PFSK-1 (cell line): ENCODE data around the gene PCP2.

ENCODE experiments used
- POLR2AphosphoS5 ChIP-seq: IDR thresholded peaks from 2 replicates; pipeline ENCODE4 v1.6.1; 2012; ENCODE audit warnings: low read depth, mild to moderate bottlenecking, control low read depth, low read length, moderate library complexity
- REST ChIP-seq, 2 experiments: IDR thresholded peaks; 2 replicates each; pipeline versions ENCODE4 v1.6.1 to v1.8.0; 2011 to 2012; ENCODE audit warnings: low read depth in 2 of 2, low read length in 2 of 2, control low read depth in 1 of 2, inconsistent platforms in 1 of 2, mild to moderate bottlenecking in 1 of 2, moderate library complexity in 1 of 2; ENCODE audit not compliant: insufficient read depth in 1 of 2
- SIN3A ChIP-seq: IDR thresholded peaks from 2 replicates; pipeline ENCODE4 v1.6.1; 2012; ENCODE audit warnings: mild to moderate bottlenecking, low read length, moderate library complexity, borderline replicate concordance; ENCODE audit not compliant: insufficient read depth
- TAF1 ChIP-seq: IDR thresholded peaks from 2 replicates; pipeline ENCODE4 v1.6.1; 2012; ENCODE audit warnings: low read length, control low read depth, borderline replicate concordance; ENCODE audit not compliant: insufficient read depth

GRCh38 chr19:7632340-7633203 lies 947 bp downstream of the PCP2 start:
- TF ChIP-seq SIN3A (no peak), REST (IDR thresholded peaks at IDR 0.05; ENCODE audit: insufficient read depth in 1 of 2, low read depth in 2 of 2, low read length in 2 of 2) (no peak), POLR2AphosphoS5 (no peak), TAF1 (no peak)
